Measurements from ENCODE around the gene MAN1A1. TPM values are rescaled to one million over a fixed set of nuclear protein-coding genes. Genes with fewer than 3 reads are reported as not detected.

MAN1A1 gene
- total RNA-seq, 2 donors from 2014 or later = 14.2 to 19.6 TPM

DNA sequence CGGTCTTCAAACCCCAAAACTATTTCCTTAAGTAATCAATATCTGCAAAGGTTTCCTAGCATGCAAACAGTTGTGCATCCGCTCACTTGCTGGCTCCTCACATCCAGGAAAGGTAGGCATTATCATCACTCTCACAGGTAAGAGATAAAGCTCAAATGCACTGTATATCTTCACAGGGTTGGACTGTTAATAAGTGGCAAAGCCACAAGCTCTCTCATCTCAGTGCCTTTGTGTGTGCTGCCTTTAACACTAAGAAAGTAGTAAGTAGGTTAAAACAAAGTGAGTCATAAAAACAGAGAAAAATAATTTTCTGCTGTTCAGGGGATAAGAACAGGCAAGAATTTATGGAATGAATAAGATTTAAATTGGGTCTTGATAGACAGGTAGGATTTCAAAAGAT, 21.3 kb downstream of the MAN1A1 start:
- no peak for ATAC-seq

DNA sequence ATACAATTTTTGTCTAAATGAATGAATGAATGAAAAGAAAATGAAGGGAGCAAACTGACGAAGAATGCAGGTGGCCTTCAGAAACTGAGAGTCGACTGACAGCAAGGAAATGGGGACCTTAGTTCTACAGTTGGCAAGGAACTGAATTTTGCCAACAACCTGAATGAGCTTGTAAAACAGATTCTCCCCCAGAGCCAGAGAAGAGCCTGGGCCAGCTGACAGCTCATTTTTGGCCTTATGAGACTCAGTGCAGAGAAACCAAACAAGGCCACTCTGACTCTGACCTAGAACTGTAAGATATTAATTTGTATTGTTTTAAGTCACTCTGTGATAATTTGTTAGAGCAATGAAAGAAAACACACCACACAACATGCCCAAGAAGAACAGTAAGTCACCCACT, 21.8 kb downstream of the MAN1A1 start:
- peaks cover 30% of the 10 kb centered on the region for H3K4me1 Mint-ChIP-seq
- H3K4me3 Mint-ChIP-seq = no peak overlapping the region
- DNase-seq (no peak), ATAC-seq (no peak)
- no peaks in the 10 kb centered on the region for H3K27me3 Mint-ChIP-seq
- no peak overlapping the region for H3K27ac Mint-ChIP-seq
- H3K9me3 ChIP-seq (ENCODE audit: control insufficient read depth, low read length, poor library complexity, severe bottlenecking) = no peaks in the 10 kb centered on the region
- H3K36me3 Mint-ChIP-seq (ENCODE audit: low read depth) = peaks cover 10% of the 10 kb centered on the region

More for the DNA sequence above, 21.3 kb downstream of the MAN1A1 start:
- Mint-ChIP-seq H3K4me3 (no peak overlapping the region), H3K27ac (no peak overlapping the region), H3K4me1 (peaks cover 26% of the 10 kb centered on the region), H3K27me3 (no peaks in the 10 kb centered on the region), H3K36me3 (ENCODE audit: low read depth) (peaks cover 10% of the 10 kb centered on the region)
- H3K9me3 ChIP-seq (ENCODE audit: control insufficient read depth, low read length, poor library complexity, severe bottlenecking) = no peaks in the 10 kb centered on the region
- DNase-seq = no peak

DNA sequence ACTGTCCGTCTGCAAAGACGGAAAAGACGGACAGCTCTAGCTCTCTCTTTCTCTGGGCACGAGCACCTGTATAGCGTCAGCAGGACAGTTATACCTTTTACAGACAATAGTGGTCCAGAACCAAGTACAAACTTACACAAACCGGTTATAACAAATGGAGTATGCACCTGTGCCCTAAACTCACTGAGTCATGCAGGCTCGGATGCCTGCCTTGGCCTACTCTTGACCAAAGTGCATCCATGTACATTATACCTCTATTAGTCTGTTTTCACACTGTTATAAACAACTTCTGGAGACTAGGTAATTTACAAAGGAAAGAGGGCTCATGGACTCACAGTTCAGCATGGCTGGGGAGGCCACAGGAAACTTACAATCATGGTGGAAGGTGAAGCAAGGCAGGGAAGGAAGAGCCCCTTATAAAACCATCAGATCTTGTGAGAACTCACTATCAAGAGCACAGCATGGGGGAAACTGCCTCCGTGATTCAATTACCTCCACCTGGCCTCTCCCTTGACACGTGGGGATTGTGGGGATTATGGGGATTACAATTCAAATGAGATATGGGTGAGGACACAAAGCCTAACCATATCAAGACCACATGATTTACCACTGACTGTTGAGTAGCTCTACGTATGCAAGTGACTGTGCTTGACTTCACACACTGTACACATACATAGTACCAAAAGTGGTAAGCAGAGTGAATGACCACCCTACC, 23.1 kb downstream of the MAN1A1 start:
- DNase-seq (no peak), ATAC-seq (no peak)
- H3K4me3 Mint-ChIP-seq = no peak overlapping the region
- H3K4me1 Mint-ChIP-seq = peaks cover 34% of the 10 kb centered on the region
- H3K27ac Mint-ChIP-seq = no peak overlapping the region
- no peaks in the 10 kb centered on the region for H3K27me3 Mint-ChIP-seq
- no peaks in the 10 kb centered on the region for H3K9me3 ChIP-seq (ENCODE audit: control insufficient read depth, low read length, poor library complexity, severe bottlenecking)
- H3K36me3 Mint-ChIP-seq (ENCODE audit: low read depth) = peaks cover 10% of the 10 kb centered on the region

DNA sequence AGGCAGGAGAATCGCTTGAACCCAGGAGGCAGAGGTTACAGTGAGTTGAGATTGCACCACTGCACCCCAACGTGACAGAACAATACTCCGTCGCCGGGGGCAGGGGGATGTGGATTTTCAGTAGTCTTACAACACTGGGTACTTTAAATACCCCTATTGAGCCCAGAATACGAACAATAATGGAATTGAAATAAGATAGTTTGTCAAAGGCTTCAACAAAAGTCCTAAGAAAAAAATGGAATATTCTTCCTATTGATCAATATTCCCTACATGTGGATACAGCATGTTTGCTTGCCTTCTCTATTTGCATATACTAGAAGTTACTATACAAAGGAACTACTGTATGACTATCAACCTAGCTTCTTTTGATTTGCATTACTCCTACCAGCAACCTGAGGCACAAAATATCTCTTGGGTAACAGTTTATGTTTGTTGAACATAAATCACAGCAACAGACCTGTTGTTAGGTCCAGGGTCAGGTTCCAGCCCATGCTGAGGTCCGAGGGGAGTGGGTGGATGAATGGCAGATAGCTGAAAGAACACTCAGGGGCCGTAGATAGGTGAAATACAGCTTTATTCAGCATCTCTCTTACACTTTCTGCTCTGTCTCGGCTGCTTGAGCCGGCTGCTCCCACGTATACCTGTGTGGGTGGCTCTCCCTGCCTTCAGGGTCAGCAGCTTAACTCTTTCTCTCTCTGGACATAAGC, 23.8 kb downstream of the MAN1A1 start:
- Mint-ChIP-seq H3K36me3 (ENCODE audit: low read depth) (peaks cover 10% of the 10 kb centered on the region), H3K4me3 (no peak overlapping the region), H3K4me1 (peaks cover 33% of the 10 kb centered on the region), H3K27ac (no peak overlapping the region), H3K27me3 (no peaks in the 10 kb centered on the region)
- H3K9me3 ChIP-seq (ENCODE audit: control insufficient read depth, low read length, poor library complexity, severe bottlenecking) = no peaks in the 10 kb centered on the region
- ATAC-seq (no peak), DNase-seq (no peak)

- Mint-ChIP-seq H3K36me3 (ENCODE audit: low read depth) (peaks cover 3% of the 10 kb centered on the region), H3K4me1 (peaks cover 23% of the 10 kb centered on the region)
These were observed 24.8 kb downstream of the MAN1A1 start for GRCh38 chr6:119324718-119325117.

GRCh38 chr6:119323931-119324330, 25.6 kb downstream of the MAN1A1 start:
- Mint-ChIP-seq H3K27me3 (no peaks in the 10 kb centered on the region), H3K36me3 (ENCODE audit: low read depth) (peaks cover 2% of the 10 kb centered on the region), H3K27ac (no peak overlapping the region), H3K4me1 (peaks cover 21% of the 10 kb centered on the region), H3K4me3 (no peak overlapping the region)
- no peaks in the 10 kb centered on the region for H3K9me3 ChIP-seq (ENCODE audit: control insufficient read depth, low read length, poor library complexity, severe bottlenecking)
- ATAC-seq = no peak
- DNase-seq = no peak

More at GRCh38 chr6:119324718-119325117, 24.8 kb downstream of the MAN1A1 start:
- Mint-ChIP-seq H3K4me3 (no peak overlapping the region), H3K27me3 (no peaks in the 10 kb centered on the region), H3K27ac (no peak overlapping the region)
- ATAC-seq (no peak), DNase-seq (no peak)
- no peaks in the 10 kb centered on the region for H3K9me3 ChIP-seq (ENCODE audit: control insufficient read depth, low read length, poor library complexity, severe bottlenecking)

GRCh38 chr6:119323478-119323877, 26.1 kb downstream of the MAN1A1 start:
- Mint-ChIP-seq H3K4me3 (no peak overlapping the region), H3K27ac (peak overlapping the region; percentile 82), H3K27me3 (no peaks in the 10 kb centered on the region), H3K36me3 (ENCODE audit: low read depth) (peaks cover 2% of the 10 kb centered on the region), H3K4me1 (peaks cover 21% of the 10 kb centered on the region)
- DNase-seq (no peak), ATAC-seq (no peak)
- H3K9me3 ChIP-seq (ENCODE audit: control insufficient read depth, low read length, poor library complexity, severe bottlenecking) = no peaks in the 10 kb centered on the region

DNA sequence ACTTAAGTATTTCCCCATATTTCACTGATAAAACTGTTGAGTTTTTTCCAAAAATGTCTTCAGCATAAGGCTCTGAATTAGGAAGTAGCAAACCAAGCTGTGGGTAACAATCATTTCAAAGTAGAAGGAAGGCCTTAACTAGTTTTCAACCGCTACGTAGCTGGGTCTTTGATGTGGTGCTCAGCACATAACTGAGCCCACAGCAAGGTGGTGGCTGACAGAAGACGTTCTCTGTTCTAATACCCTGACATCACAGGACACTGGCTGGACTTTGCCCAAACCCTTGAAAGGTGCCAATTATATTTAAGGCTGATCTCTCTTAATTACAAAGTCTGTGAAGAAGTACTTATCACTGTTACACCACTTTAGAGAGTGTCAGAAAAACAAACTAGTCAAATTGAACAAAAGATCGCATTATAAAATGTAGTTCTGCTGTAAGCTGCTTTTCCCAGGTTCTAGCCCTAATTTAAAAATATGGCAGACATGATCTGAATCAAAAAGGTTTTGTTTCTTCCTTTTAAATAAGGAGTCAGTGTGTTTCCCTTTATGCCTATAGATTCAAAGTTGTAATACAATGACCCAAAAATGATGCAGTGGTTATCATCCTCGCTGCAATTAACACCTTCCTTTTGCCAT, 26.7 kb downstream of the MAN1A1 start:
- H3K9me3 ChIP-seq (ENCODE audit: control insufficient read depth, low read length, poor library complexity, severe bottlenecking) = no peaks in the 10 kb centered on the region
- peak; percentile 96 for ATAC-seq
- peak in 1 of 3 donors; percentile 20 for DNase-seq
- no peaks in the 10 kb centered on the region for H3K27me3 Mint-ChIP-seq
- peaks cover 19% of the 10 kb centered on the region for H3K4me1 Mint-ChIP-seq
- no peaks in the 10 kb centered on the region for H3K36me3 Mint-ChIP-seq (ENCODE audit: low read depth)
- H3K4me3 Mint-ChIP-seq = peak overlapping the region; percentile 64
- H3K27ac Mint-ChIP-seq = peak overlapping the region; percentile 82

- ATAC-seq = no peak
- Mint-ChIP-seq H3K27me3 (no peaks in the 10 kb centered on the region), H3K27ac (peak overlapping the region; percentile 82), H3K36me3 (ENCODE audit: low read depth) (no peaks in the 10 kb centered on the region), H3K4me1 (peaks cover 19% of the 10 kb centered on the region), H3K4me3 (peak overlapping the region; percentile 64)
- no peaks in the 10 kb centered on the region for H3K9me3 ChIP-seq (ENCODE audit: control insufficient read depth, low read length, poor library complexity, severe bottlenecking)
- DNase-seq = no peak
These were observed 27.5 kb downstream of the MAN1A1 start for GRCh38 chr6:119322034-119322433.

DNA sequence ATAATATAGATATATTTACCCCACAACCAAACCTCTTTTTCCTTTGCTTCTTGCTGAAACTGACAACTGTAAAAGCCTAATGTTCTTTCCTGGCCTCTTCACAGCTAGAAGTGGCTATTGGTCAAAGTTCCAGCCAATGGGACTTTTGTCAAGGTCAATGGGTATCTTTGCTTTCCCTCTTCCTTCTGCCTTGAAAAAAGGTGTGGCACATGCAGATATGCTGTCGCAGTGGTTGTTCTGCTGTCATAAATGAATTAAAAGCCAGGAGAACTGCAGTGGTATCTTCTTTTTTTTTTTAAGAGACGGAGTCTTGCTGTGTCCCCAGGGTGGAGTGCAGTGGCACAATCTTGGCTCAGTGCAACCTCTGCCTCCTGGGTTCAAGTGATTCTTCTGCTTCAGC, 29.9 kb downstream of the MAN1A1 start:
- Mint-ChIP-seq H3K4me3 (no peak overlapping the region), H3K27ac (no peak overlapping the region), H3K36me3 (ENCODE audit: low read depth) (no peaks in the 10 kb centered on the region), H3K4me1 (peaks cover 17% of the 10 kb centered on the region), H3K27me3 (no peaks in the 10 kb centered on the region)
- no peak for ATAC-seq
- DNase-seq = no peak
- H3K9me3 ChIP-seq (ENCODE audit: control insufficient read depth, low read length, poor library complexity, severe bottlenecking) = no peaks in the 10 kb centered on the region

DNA sequence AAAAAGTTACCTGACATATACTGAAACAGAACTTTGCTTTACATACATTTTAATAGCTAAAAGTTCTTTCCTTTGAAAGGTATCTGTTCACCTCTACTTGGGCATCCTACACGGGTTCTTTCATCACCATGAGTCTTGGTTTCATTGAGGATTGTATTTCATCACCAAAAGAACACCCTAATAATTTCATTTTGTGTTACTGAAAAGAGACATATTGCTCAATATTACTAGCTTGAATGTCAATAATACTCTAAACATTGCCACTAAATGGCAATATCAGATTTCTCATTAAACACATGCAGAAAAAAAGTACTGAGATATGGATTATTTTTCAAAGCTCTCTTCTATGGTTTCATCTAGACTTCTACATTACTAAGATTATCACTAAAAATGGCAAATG, 30.8 kb downstream of the MAN1A1 start:
- H3K27me3 Mint-ChIP-seq = no peaks in the 10 kb centered on the region
- peaks cover 27% of the 10 kb centered on the region for H3K4me1 Mint-ChIP-seq
- H3K9me3 ChIP-seq (ENCODE audit: control insufficient read depth, low read length, poor library complexity, severe bottlenecking) = no peaks in the 10 kb centered on the region
- ATAC-seq (no peak), DNase-seq (no peak)
- H3K4me3 Mint-ChIP-seq = no peak overlapping the region
- H3K36me3 Mint-ChIP-seq (ENCODE audit: low read depth) = no peaks in the 10 kb centered on the region
- H3K27ac Mint-ChIP-seq = no peak overlapping the region

- H3K9me3 ChIP-seq (ENCODE audit: control insufficient read depth, low read length, poor library complexity, severe bottlenecking) = no peaks in the 10 kb centered on the region
- Mint-ChIP-seq H3K27ac (no peak overlapping the region), H3K4me3 (no peak overlapping the region), H3K4me1 (peaks cover 28% of the 10 kb centered on the region), H3K27me3 (no peaks in the 10 kb centered on the region), H3K36me3 (ENCODE audit: low read depth) (no peaks in the 10 kb centered on the region)
- ATAC-seq (no peak), DNase-seq (no peak)
These were observed 31.4 kb downstream of the MAN1A1 start for GRCh38 chr6:119318176-119318575.

DNA sequence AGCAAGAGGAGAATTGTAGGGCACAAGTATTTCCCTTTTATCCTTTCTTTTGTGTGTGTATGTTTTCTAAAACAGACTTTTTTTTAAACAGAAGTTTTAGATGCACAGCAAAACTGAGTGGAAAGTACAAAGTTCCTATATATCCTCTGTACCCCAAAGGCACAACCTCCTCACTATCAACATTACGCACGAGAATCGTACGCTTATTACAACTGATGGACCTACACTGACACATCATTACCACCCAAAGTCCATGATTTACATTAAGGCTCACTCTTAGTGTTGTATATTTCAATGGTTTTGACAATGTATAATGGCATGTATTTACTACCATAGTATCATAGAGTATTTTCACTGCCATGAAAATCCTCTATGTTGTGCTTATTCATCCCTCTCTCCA, 32.6 kb downstream of the MAN1A1 start:
- Mint-ChIP-seq H3K36me3 (ENCODE audit: low read depth) (no peaks in the 10 kb centered on the region), H3K27me3 (no peaks in the 10 kb centered on the region), H3K4me1 (peaks cover 26% of the 10 kb centered on the region), H3K27ac (no peak overlapping the region), H3K4me3 (no peak overlapping the region)
- no peaks in the 10 kb centered on the region for H3K9me3 ChIP-seq (ENCODE audit: control insufficient read depth, low read length, poor library complexity, severe bottlenecking)
- DNase-seq (no peak), ATAC-seq (no peak)

Data from T-helper 17 cell (primary cell).